WTC11 (cell line): ENCODE data around the gene FAM32A. TPM values are rescaled to one million over a fixed set of nuclear protein-coding genes. Genes with fewer than 3 reads are reported as not detected.

Experiments used
- ATAC-seq: fragments of 200-7000 bp; cut with Tn5 transposase; 2 replicates; pipeline ENCODE4 v1.10.0; 2021; ENCODE audit warnings: mild to moderate bottlenecking, moderate library complexity
- CTCF ChIA-PET: fragments of 300-600 bp; sonication (Branson Sonifier 250); formaldehyde crosslinking; loops from one replicate; lab custom pipeline; 2021; ENCODE audit warnings: antibody characterized with exemption; lab: Charles Lee
- POLR2A ChIA-PET: fragments of 350-600 bp; sonication (Branson Sonifier 250); formaldehyde crosslinking; loops from one replicate; lab custom pipeline; 2021; ENCODE audit warnings: antibody characterized with exemption; lab: Charles Lee
- DNase-seq: peaks from one replicate; pipeline ENCODE4 v3.0.0; 2021; ENCODE audit warnings: low spot score
- H3K27ac Mint-ChIP-seq: 2 replicates; pipeline ENCODE4 v1.8.0; 2021; ENCODE audit warnings: mixed read lengths
- H3K27me3 Mint-ChIP-seq: 2 replicates; pipeline ENCODE4 v1.8.0; 2021; ENCODE audit warnings: low read depth, mild to moderate bottlenecking, moderate library complexity, mixed read lengths
- H3K36me3 Mint-ChIP-seq: 2 replicates; pipeline ENCODE4 v1.8.0; 2021; ENCODE audit warnings: mixed read lengths
- H3K4me1 Mint-ChIP-seq: 2 replicates; pipeline ENCODE4 v1.8.0; 2022; ENCODE audit warnings: mixed read lengths
- H3K4me3 Mint-ChIP-seq: 2 replicates; pipeline ENCODE4 v1.8.0; 2021; ENCODE audit warnings: mild to moderate bottlenecking, moderate library complexity, mixed read lengths
- H3K9me3 Mint-ChIP-seq: 2 replicates; pipeline ENCODE4 v1.8.0; 2021; ENCODE audit warnings: mixed read lengths
- E2F4 ChIP-seq: sonication (generic); formaldehyde crosslinking; IDR thresholded peaks from 2 replicates; pipeline ENCODE4 v1.8.1; 2022; ENCODE audit warnings: low read depth, mild to moderate bottlenecking, moderate library complexity, missing genetic modification reagents, borderline replicate concordance
- E2F5 ChIP-seq: sonication (generic); formaldehyde crosslinking; IDR thresholded peaks from 2 replicates; pipeline ENCODE4 v1.8.1; 2022; ENCODE audit warnings: mild to moderate bottlenecking, moderate library complexity, missing genetic modification reagents
- ELF4 ChIP-seq: sonication (generic); formaldehyde crosslinking; IDR thresholded peaks from 2 replicates; pipeline ENCODE4 v1.8.1; 2022; ENCODE audit warnings: low read depth, mild to moderate bottlenecking, moderate library complexity, missing genetic modification reagents
- NFE2L1 ChIP-seq: sonication (generic); formaldehyde crosslinking; IDR thresholded peaks from 2 replicates; pipeline ENCODE4 v1.8.1; 2023; ENCODE audit warnings: missing genetic modification reagents
- NFYB ChIP-seq: sonication (generic); formaldehyde crosslinking; conservative IDR thresholded peaks from 2 replicates; pipeline ENCODE4 v1.8.0; 2022; ENCODE audit warnings: low read depth, missing genetic modification reagents
- PREB ChIP-seq: sonication (generic); formaldehyde crosslinking; IDR thresholded peaks from 2 replicates; pipeline ENCODE4 v1.8.1; 2022; ENCODE audit warnings: mild to moderate bottlenecking, missing genetic modification reagents, moderate library complexity, borderline replicate concordance
- TCF7 ChIP-seq: sonication (generic); formaldehyde crosslinking; IDR thresholded peaks from 2 replicates; pipeline ENCODE4 v1.8.0; 2022; ENCODE audit warnings: mild to moderate bottlenecking, low read depth, missing genetic modification reagents, moderate library complexity
- TEAD1 ChIP-seq: sonication (generic); formaldehyde crosslinking; IDR thresholded peaks from 2 replicates; pipeline ENCODE4 v1.8.0; 2022; ENCODE audit warnings: mild to moderate bottlenecking, missing genetic modification reagents
- USF2 ChIP-seq: sonication (generic); formaldehyde crosslinking; IDR thresholded peaks from 2 replicates; pipeline ENCODE4 v1.8.1; 2023; ENCODE audit warnings: mild to moderate bottlenecking, missing genetic modification reagents, moderate library complexity
- ZBTB43 ChIP-seq: sonication (generic); formaldehyde crosslinking; IDR thresholded peaks from 2 replicates; pipeline ENCODE4 v1.8.1; 2023; ENCODE audit warnings: mild to moderate bottlenecking, missing genetic modification reagents
- ZMAT4 ChIP-seq: fragments of 250-450 bp; sonication (Bioruptor Pico); IDR thresholded peaks from 2 replicates; pipeline ENCODE4 v1.9.0; 2021; ENCODE audit warnings: mild to moderate bottlenecking
- ZNF232 ChIP-seq: sonication (generic); formaldehyde crosslinking; IDR thresholded peaks from 2 replicates; pipeline ENCODE4 v1.8.0; 2022; ENCODE audit warnings: mild to moderate bottlenecking, missing genetic modification reagents
- ZNF532 ChIP-seq: fragments of 250-450 bp; sonication (Bioruptor Pico); IDR thresholded peaks from 2 replicates; pipeline ENCODE4 v1.9.0; 2021; ENCODE audit warnings: mild to moderate bottlenecking, borderline replicate concordance
- ZNF671 ChIP-seq: fragments of 250-450 bp; sonication (Bioruptor Pico); IDR thresholded peaks from 2 replicates; pipeline ENCODE4 v1.8.0; 2021; ENCODE audit warnings: mild to moderate bottlenecking
- ZSCAN18 ChIP-seq: fragments of 250-450 bp; sonication (Bioruptor Pico); IDR thresholded peaks from 2 replicates; pipeline ENCODE4 v2.1.2; 2022; ENCODE audit warnings: mild to moderate bottlenecking, moderate library complexity
- total RNA-seq: library from RNA; stranded (reverse); gene quantifications from 3 replicates; pipeline ENCODE4 v1.2.3, GENCODE V29; 2021

Gene FAM32A
- total RNA-seq, 1 experiment from 2014 or later = 62.2 TPM

- TF ChIP-seq ZNF532 (CRISPR knock-in tag) (no peak), E2F4 (CRISPR knock-in tag) (no peak), USF2 (CRISPR knock-in tag) (no peak), TCF7 (no peak), ZMAT4 (CRISPR knock-in tag) (no peak), PREB (CRISPR knock-in tag) (no peak), ZBTB43 (no peak), ZNF232 (CRISPR knock-in tag) (no peak)
Observed at GRCh38 chr19:16153582-16154336, 31.5 kb upstream of the FAM32A start (continued).

GRCh38 chr19:16154557-16154956 is 30.7 kb upstream of the FAM32A start:
- POLR2A ChIA-PET = no interaction called here
- TF ChIP-seq NFYB (CRISPR knock-in tag) (no peak), ZNF671 (no peak), NFE2L1 (CRISPR knock-in tag) (no peak), TEAD1 (CRISPR knock-in tag) (no peak), ZSCAN18 (CRISPR knock-in tag) (no peak), ELF4 (CRISPR knock-in tag) (no peak), E2F5 (no peak)
- CTCF ChIA-PET = interaction anchor here (2.5 to 2.9 kb wide), 2 partner anchors 92 to 113 kb away, joined by 8 to 11 read pairs; no protein-coding TSS in a partner anchor
- no peaks in the 10 kb centered on the region for H3K9me3 Mint-ChIP-seq
- no peak overlapping the region for H3K27ac Mint-ChIP-seq
- no peaks in the 10 kb centered on the region for H3K36me3 Mint-ChIP-seq
- no peaks in the 10 kb centered on the region for H3K4me1 Mint-ChIP-seq
- no peak overlapping the region for H3K4me3 Mint-ChIP-seq
- ATAC-seq (no peak), DNase-seq (no peak)
- no peaks in the 10 kb centered on the region; the same call in 1 of the 2 replicates for H3K27me3 Mint-ChIP-seq
